Measurements from ENCODE around the gene PDE8A. TPM values are rescaled to one million over a fixed set of nuclear protein-coding genes. Genes with fewer than 3 reads are reported as not detected.

The PDE8A gene
- polyA plus RNA-seq, 1 experiment: 48.4 TPM

DNA sequence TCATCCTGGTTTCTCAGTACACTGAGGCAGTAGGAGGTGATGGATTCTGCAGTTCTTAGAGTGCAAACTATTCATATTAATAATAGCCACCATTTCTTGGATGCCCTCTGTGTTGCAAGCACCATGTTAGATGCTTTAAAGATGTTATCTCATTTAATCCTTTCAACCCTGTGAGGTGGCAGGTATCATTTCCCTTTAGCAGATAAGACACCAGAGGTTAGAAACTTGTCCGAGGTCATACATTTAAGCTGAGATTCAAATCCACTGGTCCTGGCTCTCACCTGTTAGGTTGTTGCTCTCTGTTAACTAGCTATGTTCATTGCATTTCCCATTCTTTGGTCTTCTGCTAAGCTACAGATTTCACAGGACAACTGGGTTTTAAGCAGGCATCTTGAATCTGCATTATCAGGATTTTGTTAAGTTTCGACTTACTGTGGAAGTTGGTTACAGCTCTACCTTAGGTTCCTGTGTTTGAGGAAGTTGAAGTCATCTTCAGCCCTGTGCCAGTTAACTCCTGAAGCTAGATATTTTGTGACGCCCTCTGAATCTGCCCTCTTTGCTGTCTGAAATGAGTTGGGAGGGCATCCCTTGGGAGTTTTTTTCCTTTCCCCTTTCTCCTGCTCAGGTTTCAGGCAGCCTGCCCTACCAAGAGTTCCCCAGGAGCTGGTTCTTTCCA lies 6.4 kb downstream of the PDE8A start:
- TF ChIP-seq, protein P1, sequence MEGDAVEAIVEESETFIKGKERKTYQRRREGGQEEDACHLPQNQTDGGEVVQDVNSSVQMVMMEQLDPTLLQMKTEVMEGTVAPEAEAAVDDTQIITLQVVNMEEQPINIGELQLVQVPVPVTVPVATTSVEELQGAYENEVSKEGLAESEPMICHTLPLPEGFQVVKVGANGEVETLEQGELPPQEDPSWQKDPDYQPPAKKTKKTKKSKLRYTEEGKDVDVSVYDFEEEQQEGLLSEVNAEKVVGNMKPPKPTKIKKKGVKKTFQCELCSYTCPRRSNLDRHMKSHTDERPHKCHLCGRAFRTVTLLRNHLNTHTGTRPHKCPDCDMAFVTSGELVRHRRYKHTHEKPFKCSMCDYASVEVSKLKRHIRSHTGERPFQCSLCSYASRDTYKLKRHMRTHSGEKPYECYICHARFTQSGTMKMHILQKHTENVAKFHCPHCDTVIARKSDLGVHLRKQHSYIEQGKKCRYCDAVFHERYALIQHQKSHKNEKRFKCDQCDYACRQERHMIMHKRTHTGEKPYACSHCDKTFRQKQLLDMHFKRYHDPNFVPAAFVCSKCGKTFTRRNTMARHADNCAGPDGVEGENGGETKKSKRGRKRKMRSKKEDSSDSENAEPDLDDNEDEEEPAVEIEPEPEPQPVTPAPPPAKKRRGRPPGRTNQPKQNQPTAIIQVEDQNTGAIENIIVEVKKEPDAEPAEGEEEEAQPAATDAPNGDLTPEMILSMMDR (IDR thresholded peaks at IDR 0.05; ENCODE audit: low read depth, low read length): no peak
- Histone ChIP-seq H3K27me3 (ENCODE audit: control insufficient read depth, insufficient read depth, low read length) (no peaks in the 10 kb centered on the region), H3K27ac (ENCODE audit: low read depth, low read length) (no peak overlapping the region), H3K4me3 (ENCODE audit: low read depth, low read length) (no peak overlapping the region), H3K9me3 (ENCODE audit: control insufficient read depth, insufficient read depth, low read length) (no peaks in the 10 kb centered on the region)
- DNase-seq (ENCODE audit: low read depth, low spot score): no peak
- CTCF ChIA-PET: interaction anchor here (0.5 to 2.2 kb wide), 5 partner anchors 33 to 566 kb away, joined by 3 to 7 read pairs (median 4); no protein-coding TSS in a partner anchor
- POLR2A ChIA-PET: no interaction called here

DNA sequence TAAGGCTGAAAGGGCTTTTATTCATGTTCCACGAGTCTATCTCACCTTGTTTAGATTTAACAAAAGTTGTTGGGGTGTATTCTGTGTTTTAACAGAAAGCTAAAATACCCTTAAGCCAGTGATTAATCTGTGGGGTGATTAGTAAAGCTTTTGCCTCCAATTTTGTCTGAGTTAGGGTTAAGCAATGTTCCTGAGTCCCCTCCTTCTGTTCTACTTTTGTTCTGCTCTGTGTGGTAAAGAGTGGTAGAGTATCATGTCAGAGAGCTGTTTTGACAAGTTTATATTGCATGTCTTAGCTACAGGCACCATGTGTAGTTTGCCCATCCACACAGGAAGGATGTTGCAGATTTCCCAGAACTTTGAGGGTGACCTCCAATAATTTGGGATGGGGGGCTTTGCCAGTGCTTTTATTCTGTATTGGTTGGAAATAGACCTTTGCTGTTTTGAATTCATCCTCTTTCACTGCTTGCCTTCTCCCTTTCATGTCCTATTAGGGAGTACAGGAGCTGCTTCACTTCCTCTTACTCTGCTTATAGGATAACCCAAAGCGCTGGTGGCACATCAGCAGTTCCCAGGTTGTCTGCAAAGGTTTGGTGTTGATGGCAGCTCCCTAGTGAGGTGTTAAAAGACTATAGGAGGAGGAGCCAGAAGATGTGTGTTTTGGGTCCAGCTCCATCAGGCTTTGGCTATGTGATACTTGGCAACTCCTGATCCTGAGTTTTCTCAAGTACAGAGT lies 7.4 kb downstream of the PDE8A start:
- H3K4me3 ChIP-seq (ENCODE audit: low read depth, low read length): no peak overlapping the region
- TF ChIP-seq, protein P1 (IDR thresholded peaks at IDR 0.05; ENCODE audit: low read depth, low read length): no peak
- CTCF ChIA-PET: interaction anchor here (1.4 to 1.5 kb wide), 2 partner anchors 34 to 401 kb away, joined by 3 to 4 read pairs; no protein-coding TSS in a partner anchor
- H3K27me3 ChIP-seq (ENCODE audit: control insufficient read depth, insufficient read depth, low read length): no peaks in the 10 kb centered on the region
- no peaks in the 10 kb centered on the region for H3K9me3 ChIP-seq (ENCODE audit: control insufficient read depth, insufficient read depth, low read length)
- H3K27ac ChIP-seq (ENCODE audit: low read depth, low read length): no peak overlapping the region
- DNase-seq (ENCODE audit: low read depth, low spot score): no peak
- POLR2A ChIA-PET: no interaction called here

- DNase-seq (ENCODE audit: low read depth, low spot score): no peak
- CTCF ChIA-PET: no interaction called here
- POLR2A ChIA-PET: no interaction called here
- no peak overlapping the region for H3K27ac ChIP-seq (ENCODE audit: low read depth, low read length)
- no peaks in the 10 kb centered on the region for H3K9me3 ChIP-seq (ENCODE audit: control insufficient read depth, insufficient read depth, low read length)
- no peaks in the 10 kb centered on the region for H3K27me3 ChIP-seq (ENCODE audit: control insufficient read depth, insufficient read depth, low read length)
- TF ChIP-seq, protein P1 (IDR thresholded peaks at IDR 0.05; ENCODE audit: low read depth, low read length): no peak
- H3K4me3 ChIP-seq (ENCODE audit: low read depth, low read length): no peak overlapping the region
These were observed 8.9 kb downstream of the PDE8A start for GRCh38 chr15:84990507-84990906.

- DNase-seq (ENCODE audit: low read depth, low spot score): no peak
- POLR2A ChIA-PET: no interaction called here
- TF ChIP-seq, protein P1 (IDR thresholded peaks at IDR 0.05; ENCODE audit: low read depth, low read length): no peak
- CTCF ChIA-PET: no interaction called here
- H3K9me3 ChIP-seq (ENCODE audit: control insufficient read depth, insufficient read depth, low read length): no peaks in the 10 kb centered on the region
- H3K27me3 ChIP-seq (ENCODE audit: control insufficient read depth, insufficient read depth, low read length): no peaks in the 10 kb centered on the region
- no peak overlapping the region for H3K27ac ChIP-seq (ENCODE audit: low read depth, low read length)
- H3K4me3 ChIP-seq (ENCODE audit: low read depth, low read length): no peak overlapping the region
These were observed 9.5 kb downstream of the PDE8A start for GRCh38 chr15:84991014-84991712.
